Fibroblast of lung (primary cell): Measurements from ENCODE around the gene KLK14. TPM values are rescaled to one million over a fixed set of nuclear protein-coding genes. Genes with fewer than 3 reads are reported as not detected.

Source experiments
- DNase-seq, 2 donors: peaks; one replicate each; pipeline versions ENCODE4 v3.0.0 to v3.0.0-alpha.2; 2010; ENCODE audit warnings: low read depth in 2 of 2
- H2AFZ ChIP-seq: 2 replicates; pipeline ENCODE4 v1.5.1; 2012; ENCODE audit warnings: low read length, control low read depth, inconsistent platforms
- H3K27ac ChIP-seq: 2 replicates; pipeline ENCODE4 v1.5.1; 2011; ENCODE audit warnings: low read length, control low read depth; ENCODE audit not compliant: insufficient read depth
- H3K27me3 ChIP-seq: 2 replicates; pipeline ENCODE4 v1.5.1; 2011; ENCODE audit warnings: mild to moderate bottlenecking, low read length; ENCODE audit not compliant: control insufficient read depth, insufficient read depth
- H3K36me3 ChIP-seq: 2 replicates; pipeline ENCODE4 v1.5.1; 2011; ENCODE audit warnings: low read length; ENCODE audit not compliant: control insufficient read depth, insufficient read depth
- H3K4me1 ChIP-seq: 2 replicates; pipeline ENCODE4 v1.5.1; 2011; ENCODE audit warnings: low read length; ENCODE audit not compliant: control insufficient read depth, insufficient read depth; ENCODE audit errors: extremely low read depth
- H3K4me2 ChIP-seq: 2 replicates; pipeline ENCODE4 v1.5.1; 2011; ENCODE audit warnings: low read length, control low read depth; ENCODE audit not compliant: insufficient read depth; ENCODE audit errors: extremely low read depth
- H3K4me3 ChIP-seq, 4 experiments: fragments of 200-600 bp in 1 of 4; sonication (generic) in 1 of 4; replicated peaks in 1 of 4; 2 replicates each; pipeline ENCODE4 v1.5.1; 2011 to 2016; ENCODE audit warnings: low read length in 4 of 4, low read depth in 3 of 4, mild to moderate bottlenecking in 3 of 4, control low read depth in 2 of 4, inconsistent platforms in 1 of 4, mixed read lengths in 1 of 4; ENCODE audit not compliant: insufficient read depth in 1 of 4; ENCODE audit errors: control extremely low read depth in 1 of 4
- H3K79me2 ChIP-seq: 2 replicates; pipeline ENCODE4 v1.5.1; 2012; ENCODE audit warnings: mild to moderate bottlenecking, low read length, inconsistent platforms; ENCODE audit not compliant: control insufficient read depth, insufficient read depth
- H3K9ac ChIP-seq: 2 replicates; pipeline ENCODE4 v1.5.1; 2011; ENCODE audit warnings: mild to moderate bottlenecking, low read length, control low read depth; ENCODE audit not compliant: insufficient read depth
- H3K9me3 ChIP-seq: 2 replicates; pipeline ENCODE4 v1.5.1; 2012; ENCODE audit warnings: low read depth, low read length; ENCODE audit not compliant: control insufficient read depth, insufficient read depth
- H4K20me1 ChIP-seq: 2 replicates; pipeline ENCODE4 v1.5.1; 2011; ENCODE audit warnings: low read length; ENCODE audit not compliant: control insufficient read depth, insufficient read depth; ENCODE audit errors: extremely low read depth
- CTCF ChIP-seq, 2 donors: IDR thresholded peaks in 1 of 2; conservative IDR thresholded peaks in 1 of 2; 1 replicate in 1 of 2; 2 replicates in 1 of 2; pipeline ENCODE4 v1.5.1; 2011 to 2012; ENCODE audit warnings: low read length in 2 of 2, control low read depth in 1 of 2, inconsistent platforms in 1 of 2, low read depth in 1 of 2, mild to moderate bottlenecking in 1 of 2
- EZH2 ChIP-seq: IDR thresholded peaks from 2 replicates; pipeline ENCODE4 v1.5.1; 2012; ENCODE audit warnings: low read length, control low read depth, mild to moderate bottlenecking; ENCODE audit errors: missing control alignments
- polyA plus RNA-seq, 2 donors: library from polyadenylated mRNA; depleted of rRNA in 1 of 2; stranded (reverse) in 1 of 2; unstranded in 1 of 2; fragments of >200 nt; gene quantifications; 2 replicates each; pipeline ENCODE4 v1.2.1, GENCODE V29; 2011 to 2012; ENCODE audit warnings: missing spikeins in 1 of 2
- total RNA-seq: library from RNA; depleted of rRNA; stranded (reverse); fragments of >200 nt; gene quantifications from 2 replicates; pipeline ENCODE4 v1.2.1, GENCODE V29; 2014

KLK14 gene
- total and polyA plus RNA-seq, 2 donors (not counting 1 experiment from before 2014, with no cell fraction given), result not detected

GRCh38 chr19:51097166-51097738 lies 14.6 kb upstream of the KLK14 start:
- no peak overlapping the region for H3K27ac ChIP-seq
- no peak overlapping the region for H3K4me3 ChIP-seq
- H3K36me3 ChIP-seq, result no peaks in the 10 kb centered on the region
- TF ChIP-seq CTCF (conservative IDR thresholded peaks at IDR 0.05 in 1 of 2, IDR thresholded peaks at IDR 0.05 in 1 of 2; ENCODE audit: low read depth in 1 of 2, low read length in 2 of 2) (peak; percentile 41 to 65), EZH2 (no peak)
- no peaks in the 10 kb centered on the region for H3K79me2 ChIP-seq
- H3K4me2 ChIP-seq, result no peak overlapping the region
- no peak overlapping the region for H2AFZ ChIP-seq
- H4K20me1 ChIP-seq, result no peaks in the 10 kb centered on the region
- no peaks in the 10 kb centered on the region for H3K27me3 ChIP-seq
- H3K4me1 ChIP-seq, result no peaks in the 10 kb centered on the region
- DNase-seq, result peak; percentile 38 to 51
- H3K9ac ChIP-seq, result no peak overlapping the region
- H3K9me3 ChIP-seq, result no peaks in the 10 kb centered on the region

- TF ChIP-seq CTCF (conservative IDR thresholded peaks at IDR 0.05 in 1 of 2, IDR thresholded peaks at IDR 0.05 in 1 of 2; ENCODE audit: low read depth in 1 of 2, low read length in 2 of 2), result peak; percentile 13 to 31
- TF ChIP-seq EZH2, result no peak
- Histone ChIP-seq H3K9me3 (no peaks in the 10 kb centered on the region), H4K20me1 (no peaks in the 10 kb centered on the region), H3K27ac (no peak overlapping the region), H3K36me3 (no peaks in the 10 kb centered on the region), H3K4me3 (no peak overlapping the region), H3K4me2 (no peak overlapping the region), H3K9ac (no peak overlapping the region), H3K4me1 (no peaks in the 10 kb centered on the region), H2AFZ (no peak overlapping the region), H3K27me3 (no peaks in the 10 kb centered on the region), H3K79me2 (no peaks in the 10 kb centered on the region)
- no peak for DNase-seq
These were observed 13.9 kb upstream of the KLK14 start for GRCh38 chr19:51096473-51097165.

GRCh38 chr19:51094696-51095279 lies 12.1 kb upstream of the KLK14 start:
- DNase-seq, result no peak
- no peak overlapping the region for H2AFZ ChIP-seq
- H3K9me3 ChIP-seq, result no peaks in the 10 kb centered on the region
- H3K4me3 ChIP-seq, result no peak overlapping the region
- H4K20me1 ChIP-seq, result no peaks in the 10 kb centered on the region
- H3K4me2 ChIP-seq, result no peak overlapping the region
- no peaks in the 10 kb centered on the region for H3K36me3 ChIP-seq
- no peak overlapping the region for H3K9ac ChIP-seq
- TF ChIP-seq EZH2, result no peak
- TF ChIP-seq CTCF (conservative IDR thresholded peaks at IDR 0.05 in 1 of 2, IDR thresholded peaks at IDR 0.05 in 1 of 2; ENCODE audit: low read depth in 1 of 2, low read length in 2 of 2), result peak; percentile 35 to 59
- H3K79me2 ChIP-seq, result no peaks in the 10 kb centered on the region
- no peaks in the 10 kb centered on the region for H3K4me1 ChIP-seq
- no peak overlapping the region for H3K27ac ChIP-seq
- no peaks in the 10 kb centered on the region for H3K27me3 ChIP-seq
